Retinal pigment epithelial cell (primary cell): ENCODE measurements around the gene ZBTB38.

Source experiments
- DNase-seq: peaks from one replicate; pipeline ENCODE4 v3.0.0-alpha.2; 2010; ENCODE audit warnings: low read depth
- H3K4me3 ChIP-seq: 2 replicates; pipeline ENCODE4 v1.5.1; 2011; ENCODE audit warnings: mild to moderate bottlenecking, low read length, control low read depth, moderate library complexity
- CTCF ChIP-seq: conservative IDR thresholded peaks from 2 replicates; pipeline ENCODE4 v1.5.1; 2011; ENCODE audit warnings: low read depth, low read length, control low read depth, inconsistent platforms

The ZBTB38 gene

GRCh38 chr3:141391298-141391990, 23.1 kb downstream of the ZBTB38 start:
- no peak for DNase-seq
- H3K4me3 ChIP-seq, result no peak overlapping the region
- TF ChIP-seq CTCF, result no peak

DNA sequence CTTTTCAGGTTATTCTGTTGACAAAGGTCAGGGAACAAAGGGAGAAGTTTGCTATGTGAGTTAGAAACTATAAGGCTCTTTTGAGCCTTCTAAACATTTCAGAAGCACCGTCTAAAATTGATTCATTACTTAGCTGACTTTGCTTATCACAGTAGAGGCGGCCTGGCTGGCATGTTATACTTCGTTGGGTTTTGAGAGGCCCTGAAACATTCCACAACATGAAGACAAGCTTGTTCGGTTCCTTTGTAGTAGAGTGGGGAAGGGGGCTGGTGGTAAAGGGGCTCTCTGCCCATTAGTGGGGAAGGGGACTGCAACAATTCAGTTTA, 23.6 kb downstream of the ZBTB38 start:
- TF ChIP-seq CTCF, result no peak
- no peak for DNase-seq

GRCh38 chr3:141392416-141392815, 24.1 kb downstream of the ZBTB38 start:
- no peak for TF ChIP-seq CTCF
- no peak for DNase-seq
- H3K4me3 ChIP-seq, result no peak overlapping the region

More for the DNA sequence above, 23.6 kb downstream of the ZBTB38 start:
- H3K4me3 ChIP-seq, result no peak overlapping the region

DNA sequence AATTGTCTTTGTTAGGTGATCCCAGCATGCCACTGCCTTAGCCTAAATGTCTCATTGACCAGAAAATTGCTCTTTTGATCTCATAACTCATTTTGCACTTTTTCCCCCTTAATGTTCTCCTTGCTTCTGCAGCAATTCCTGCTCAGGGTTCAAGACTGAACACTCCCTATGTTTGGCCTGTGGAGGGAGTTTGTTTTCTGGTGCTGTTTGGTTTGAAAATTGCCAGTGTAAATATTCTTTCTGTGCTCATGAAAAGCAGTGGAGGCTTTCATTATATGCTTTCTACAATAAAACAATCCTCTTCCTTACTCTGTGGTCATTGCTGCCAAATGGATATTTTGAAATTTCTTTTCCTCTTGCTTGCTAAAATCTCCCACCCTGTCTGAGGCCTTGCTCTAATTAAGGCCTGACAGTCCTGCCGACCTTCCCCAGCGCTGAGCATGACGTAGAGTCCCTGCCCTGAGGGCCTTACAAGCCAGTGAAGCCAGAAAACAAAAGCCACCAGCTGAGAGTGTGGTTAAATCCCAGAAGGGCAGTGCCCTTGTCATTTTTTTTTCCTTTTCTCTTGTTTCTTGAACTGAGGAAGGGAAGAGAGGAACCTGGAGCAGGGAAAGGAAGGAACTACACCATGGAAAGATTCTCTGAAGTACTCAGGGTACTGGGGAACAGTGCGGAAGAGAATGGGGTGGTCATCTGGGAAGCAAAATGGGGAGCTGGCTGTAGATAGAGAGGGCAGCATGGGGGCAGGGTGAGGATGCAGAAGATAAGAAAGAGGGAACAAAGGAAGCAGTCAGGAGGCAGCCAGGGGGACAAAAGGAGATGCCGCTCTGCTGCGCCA, 24.8 kb downstream of the ZBTB38 start:
- H3K4me3 ChIP-seq, result no peak overlapping the region
- TF ChIP-seq CTCF, result no peak
- DNase-seq, result no peak

GRCh38 chr3:141393735-141394076, 25.4 kb downstream of the ZBTB38 start:
- no peak for DNase-seq
- no peak for TF ChIP-seq CTCF

GRCh38 chr3:141394560-141394959, 26.3 kb downstream of the ZBTB38 start:
- TF ChIP-seq CTCF, result no peak
- H3K4me3 ChIP-seq, result no peak overlapping the region

More at GRCh38 chr3:141393735-141394076, 25.4 kb downstream of the ZBTB38 start:
- no peak overlapping the region for H3K4me3 ChIP-seq

GRCh38 chr3:141395005-141395589, 26.8 kb downstream of the ZBTB38 start:
- H3K4me3 ChIP-seq, result no peak overlapping the region
- TF ChIP-seq CTCF, result no peak
- no peak for DNase-seq

More at GRCh38 chr3:141394560-141394959, 26.3 kb downstream of the ZBTB38 start:
- DNase-seq, result no peak
